BJ (cell line): ENCODE results near the gene TRAPPC5. TPM values are rescaled to one million over a fixed set of nuclear protein-coding genes. Genes with fewer than 3 reads are reported as not detected.

Experiments used
- CTCF ChIA-PET: fragments of 350-600 bp; formaldehyde crosslinking; extraction: SDS; loops from one replicate; lab custom pipeline; 2021; ENCODE audit warnings: antibody characterized with exemption, inconsistent platforms; lab: Yijun Ruan, JAX
- POLR2A ChIA-PET: fragments of 300-600 bp; sonication (Branson Sonifier 250); formaldehyde crosslinking; extraction: SDS; loops from one replicate; lab custom pipeline; 2021; ENCODE audit warnings: antibody characterized with exemption; lab: Charles Lee
- DNase-seq: peaks from one replicate; pipeline ENCODE4 v3.0.0-alpha.2; 2011; ENCODE audit warnings: low read depth
- H3K27me3 ChIP-seq: 2 replicates; pipeline ENCODE4 v1.6.0; 2011; ENCODE audit warnings: low read length; ENCODE audit not compliant: control insufficient read depth, insufficient read depth
- H3K36me3 ChIP-seq: 2 replicates; pipeline ENCODE4 v1.5.1; 2011; ENCODE audit warnings: low read length; ENCODE audit not compliant: control insufficient read depth, insufficient read depth
- H3K4me3 ChIP-seq: 2 replicates; pipeline ENCODE4 v1.5.1; 2011; ENCODE audit warnings: low read depth, mild to moderate bottlenecking, control low read depth, low read length
- polyA plus RNA-seq: library from polyadenylated mRNA; depleted of rRNA; stranded (reverse); fragments of >200 nt; gene quantifications from 2 replicates; pipeline ENCODE4 v1.2.3, GENCODE V29; 2011
- TF ChIP-seq, protein P1 (sequence below): IDR thresholded peaks from 2 replicates; pipeline ENCODE4 v1.5.1; 2011; ENCODE audit warnings: low read depth, mild to moderate bottlenecking, control low read depth, inconsistent platforms, low read length, moderate library complexity; ENCODE audit not compliant: insufficient read depth

The TRAPPC5 gene
- polyA plus RNA-seq, 1 experiment = 85.1 TPM

DNA sequence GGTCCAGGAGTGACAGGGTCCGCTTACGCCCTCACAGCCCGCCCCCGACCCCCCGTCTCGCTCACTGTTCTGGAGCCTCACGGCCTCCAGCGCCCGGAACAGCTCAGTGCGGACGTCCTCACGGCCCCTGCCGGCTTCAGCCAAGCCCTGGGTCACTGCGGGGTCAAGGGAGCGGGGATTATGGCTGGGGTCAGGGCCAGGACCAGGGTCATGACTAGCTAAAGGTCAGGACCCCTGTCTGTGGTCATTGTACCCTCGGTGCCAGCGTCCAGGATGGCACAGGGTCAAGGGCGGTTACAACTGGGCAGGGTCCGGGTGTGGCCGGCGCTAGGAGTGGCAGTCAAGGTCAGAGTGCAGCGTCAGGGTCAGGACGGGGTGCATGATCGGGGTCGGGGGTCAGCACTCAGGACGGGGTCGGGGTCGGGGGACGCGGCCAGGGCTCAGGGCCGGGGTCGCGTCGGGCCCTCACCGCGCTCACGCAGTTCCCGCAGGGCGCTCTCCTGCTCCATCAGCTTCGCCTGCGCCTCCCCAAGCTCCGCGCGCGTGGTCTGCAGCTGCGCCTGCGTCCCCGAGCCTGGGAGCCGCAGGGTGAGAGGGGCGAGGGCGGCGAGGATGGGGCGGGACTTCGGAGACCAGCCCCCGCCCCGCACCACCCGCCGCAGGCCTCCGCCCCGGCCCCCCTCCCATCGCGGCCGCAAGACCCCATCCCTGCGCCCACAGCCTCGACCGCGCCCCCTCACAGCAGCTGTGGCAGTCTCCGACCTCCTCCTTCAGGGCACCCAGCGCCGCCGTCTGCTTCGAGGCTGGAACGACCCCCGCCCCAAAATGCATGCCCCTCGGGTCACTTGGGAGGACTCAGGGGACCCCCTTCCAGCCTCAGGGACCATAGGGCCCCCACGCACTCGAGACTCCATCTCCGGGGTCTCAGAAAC is 49.9 kb downstream of the TRAPPC5 start:
- ChIA-PET CTCF (no interaction called here), POLR2A (no interaction called here)
- H3K4me3 ChIP-seq = no peak overlapping the region
- H3K36me3 ChIP-seq = no peaks in the 10 kb centered on the region
- peaks cover 14% of the 10 kb centered on the region for H3K27me3 ChIP-seq
- DNase-seq = no peak
- TF ChIP-seq, protein P1, sequence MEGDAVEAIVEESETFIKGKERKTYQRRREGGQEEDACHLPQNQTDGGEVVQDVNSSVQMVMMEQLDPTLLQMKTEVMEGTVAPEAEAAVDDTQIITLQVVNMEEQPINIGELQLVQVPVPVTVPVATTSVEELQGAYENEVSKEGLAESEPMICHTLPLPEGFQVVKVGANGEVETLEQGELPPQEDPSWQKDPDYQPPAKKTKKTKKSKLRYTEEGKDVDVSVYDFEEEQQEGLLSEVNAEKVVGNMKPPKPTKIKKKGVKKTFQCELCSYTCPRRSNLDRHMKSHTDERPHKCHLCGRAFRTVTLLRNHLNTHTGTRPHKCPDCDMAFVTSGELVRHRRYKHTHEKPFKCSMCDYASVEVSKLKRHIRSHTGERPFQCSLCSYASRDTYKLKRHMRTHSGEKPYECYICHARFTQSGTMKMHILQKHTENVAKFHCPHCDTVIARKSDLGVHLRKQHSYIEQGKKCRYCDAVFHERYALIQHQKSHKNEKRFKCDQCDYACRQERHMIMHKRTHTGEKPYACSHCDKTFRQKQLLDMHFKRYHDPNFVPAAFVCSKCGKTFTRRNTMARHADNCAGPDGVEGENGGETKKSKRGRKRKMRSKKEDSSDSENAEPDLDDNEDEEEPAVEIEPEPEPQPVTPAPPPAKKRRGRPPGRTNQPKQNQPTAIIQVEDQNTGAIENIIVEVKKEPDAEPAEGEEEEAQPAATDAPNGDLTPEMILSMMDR = no peak

DNA sequence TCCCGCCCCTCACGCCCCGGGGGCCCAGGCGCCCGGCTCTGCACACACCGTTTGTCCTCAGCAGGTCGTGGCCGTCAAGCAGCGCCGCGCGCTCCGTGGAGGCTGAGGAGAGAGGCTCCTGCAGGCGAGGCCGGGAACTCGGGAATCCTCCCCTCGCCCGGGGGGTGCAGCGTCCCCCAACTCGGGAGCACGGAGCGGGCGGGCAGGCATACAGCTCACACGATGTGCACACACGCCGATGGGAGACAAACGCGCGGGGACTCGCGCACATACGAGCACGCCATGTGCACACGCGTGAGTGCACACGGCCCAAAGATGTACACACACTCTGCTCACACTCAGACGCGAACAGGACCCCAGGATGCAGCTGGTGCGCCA is 50.6 kb downstream of the TRAPPC5 start:
- no peak for DNase-seq
- TF ChIP-seq, protein P1 = no peak
- ChIA-PET POLR2A (no interaction called here), CTCF (no interaction called here)
- H3K36me3 ChIP-seq = no peaks in the 10 kb centered on the region
- H3K4me3 ChIP-seq = no peak overlapping the region
- peaks cover 14% of the 10 kb centered on the region for H3K27me3 ChIP-seq

DNA sequence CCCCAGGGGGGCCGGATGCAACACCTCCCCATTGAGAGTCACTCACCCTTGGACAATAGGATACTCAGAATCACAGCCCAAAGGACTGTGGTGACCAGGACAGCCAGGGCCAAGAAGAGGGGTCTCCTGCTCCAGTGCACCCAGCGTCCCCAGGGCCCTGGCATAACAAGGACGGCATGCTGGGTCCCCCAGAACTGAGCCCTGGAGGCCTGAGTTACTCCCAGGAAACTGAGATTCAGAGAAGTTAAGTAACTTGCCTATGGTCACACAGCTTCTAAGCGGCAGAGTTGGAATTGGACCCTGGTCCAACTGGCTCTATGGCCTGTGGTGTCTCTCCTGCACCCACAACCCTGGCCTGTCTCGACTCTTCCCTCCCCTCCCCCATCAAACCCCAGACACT is 51.0 kb downstream of the TRAPPC5 start:
- TF ChIP-seq, protein P1 = no peak
- ChIA-PET POLR2A (no interaction called here), CTCF (no interaction called here)
- no peak for DNase-seq
- H3K4me3 ChIP-seq = no peak overlapping the region
- no peaks in the 10 kb centered on the region for H3K36me3 ChIP-seq
- peaks cover 14% of the 10 kb centered on the region for H3K27me3 ChIP-seq

DNA sequence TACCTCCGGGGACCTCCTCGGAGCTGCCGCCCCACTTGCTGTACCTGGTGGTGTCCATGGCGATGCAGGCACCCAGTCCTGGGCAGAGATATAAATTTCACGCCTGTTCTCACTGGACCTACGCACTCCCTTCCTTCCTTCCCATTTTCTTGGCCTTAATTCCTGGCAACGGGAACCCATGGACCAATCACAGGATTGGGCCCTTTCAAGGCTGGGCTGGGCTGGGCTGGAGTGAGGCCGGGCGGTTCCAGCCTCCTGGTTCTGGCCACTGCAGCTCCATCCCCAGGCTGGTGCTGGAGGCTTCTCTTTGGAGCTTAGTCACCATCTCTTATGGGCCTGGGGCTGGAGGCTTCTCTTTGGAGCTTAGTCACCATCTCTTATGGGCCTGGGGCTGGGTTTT is 51.4 kb downstream of the TRAPPC5 start, which contains the start of gene CLEC4G:
TSS of gene CLEC4G (minus strand) at position 66 of the 400 bp plus-strand sequence. CDS start at position 58, 8 bp downstream.
- DNase-seq = no peak
- POLR2A ChIA-PET = no interaction called here
- Histone ChIP-seq H3K27me3 (peaks cover 14% of the 10 kb centered on the region), H3K4me3 (no peak within 1 kb of the TSS), H3K36me3 (no peaks in the 10 kb centered on the region)
- CTCF ChIA-PET = no interaction called here
- TF ChIP-seq, protein P1 = no peak

DNA sequence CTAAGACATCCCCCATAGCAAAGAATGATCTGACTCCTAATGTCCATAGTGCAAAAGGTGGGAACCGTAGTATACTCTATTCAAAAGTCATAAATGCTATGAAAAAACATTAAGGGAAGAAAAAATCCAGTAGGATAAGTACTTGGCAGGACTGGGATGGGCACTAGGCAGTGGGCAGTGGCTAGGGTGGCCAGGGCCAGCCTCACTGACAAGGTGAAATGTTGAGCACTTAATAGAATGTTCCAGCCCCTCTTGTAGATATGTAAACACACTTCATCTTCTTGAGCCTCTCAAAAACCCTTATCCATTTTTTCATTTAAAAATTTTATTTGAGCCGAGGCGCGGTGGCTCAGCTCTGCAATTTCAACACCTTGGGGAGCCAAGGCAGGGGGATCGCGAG is 52.7 kb downstream of the TRAPPC5 start:
- peaks cover 13% of the 10 kb centered on the region for H3K27me3 ChIP-seq
- no peak overlapping the region for H3K4me3 ChIP-seq
- TF ChIP-seq, protein P1 = no peak
- ChIA-PET CTCF (no interaction called here), POLR2A (no interaction called here)
- no peak for DNase-seq
- no peaks in the 10 kb centered on the region for H3K36me3 ChIP-seq
